ENCODE measurements around the gene FUT7.
A peak's percentile ranks its signal among the peaks of the same experiment; 100 is the strongest.

Gene FUT7

DNA sequence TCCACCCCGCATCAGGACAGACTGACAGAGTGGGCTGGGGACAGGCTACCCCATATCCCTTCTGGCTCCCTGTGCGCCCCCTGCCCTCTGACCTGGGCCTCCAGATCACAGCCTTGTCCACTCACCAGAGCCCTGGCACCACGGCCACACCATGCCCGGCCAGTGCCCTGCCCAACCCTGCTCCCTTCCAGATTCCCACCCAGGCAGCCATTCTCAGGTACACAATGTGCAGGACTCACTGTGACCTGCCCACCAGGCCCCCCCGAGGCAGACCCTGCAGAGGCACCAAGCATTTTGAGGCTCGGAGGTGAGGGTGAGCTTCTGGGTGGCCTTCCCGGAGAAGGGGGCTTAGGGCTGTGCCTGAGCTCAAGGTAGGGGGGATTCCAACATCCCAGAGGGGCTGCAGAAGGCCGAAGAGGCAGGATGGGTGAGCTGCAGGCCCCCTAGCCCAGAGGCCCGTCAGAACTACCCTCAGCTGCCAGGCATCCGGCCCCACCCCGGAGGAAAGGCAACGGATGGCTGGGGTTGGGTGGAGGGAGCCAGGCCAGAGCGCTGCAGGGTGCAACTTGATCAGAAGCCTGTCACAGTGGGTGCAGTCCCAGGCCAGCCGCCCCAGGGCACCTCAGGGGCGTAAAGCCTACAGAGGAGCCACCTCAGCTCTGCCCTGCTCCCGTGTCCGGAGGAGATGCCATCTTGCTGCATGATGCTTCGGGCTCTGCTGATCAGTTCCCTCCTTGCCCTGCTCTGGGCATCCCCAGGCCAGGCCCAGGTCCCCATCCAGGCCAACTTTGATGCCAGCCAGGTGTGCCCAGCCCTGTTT lies 49.4 kb downstream of the FUT7 start, which contains the start of gene LCNL1:
LCNL1 (plus strand) TSS at position 762 of the 820 bp plus-strand sequence. CDS start 594 bp downstream, outside the sequence.
- DNase-seq: peak in 1 of 2 donors; percentile 67

DNA sequence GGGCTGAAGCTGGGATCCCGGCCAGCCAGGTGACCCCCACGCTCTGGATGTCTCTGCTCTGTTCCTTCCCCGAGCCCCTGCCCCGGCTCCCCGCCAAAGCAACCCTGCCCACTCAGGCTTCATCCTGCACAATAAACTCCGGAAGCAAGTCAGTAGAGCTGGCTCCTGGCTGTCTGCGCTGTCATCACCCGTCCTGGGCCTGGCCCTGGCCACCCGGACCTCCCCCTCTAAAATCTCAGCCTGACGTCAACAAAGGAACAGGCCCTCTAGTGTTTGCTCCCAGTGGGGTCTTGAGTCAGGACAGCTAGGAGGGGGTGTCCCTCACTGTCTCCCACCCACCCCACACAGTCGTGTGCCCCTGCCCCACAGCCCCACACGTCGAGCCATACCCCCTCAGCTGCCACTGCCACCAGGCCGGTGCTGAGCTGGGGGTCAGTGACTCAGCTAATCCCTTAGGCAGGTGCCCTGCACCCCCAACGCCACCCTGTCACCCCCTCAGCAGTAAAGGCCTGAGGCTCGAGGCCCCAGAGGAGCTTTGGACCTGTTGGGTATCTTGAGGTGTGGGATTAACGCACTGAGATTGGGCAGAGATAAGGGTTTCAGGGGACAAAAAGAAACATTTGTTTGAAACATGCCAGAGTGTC lies 50.2 kb downstream of the FUT7 start:
- peak; percentile 52 to 69 for DNase-seq

DNA sequence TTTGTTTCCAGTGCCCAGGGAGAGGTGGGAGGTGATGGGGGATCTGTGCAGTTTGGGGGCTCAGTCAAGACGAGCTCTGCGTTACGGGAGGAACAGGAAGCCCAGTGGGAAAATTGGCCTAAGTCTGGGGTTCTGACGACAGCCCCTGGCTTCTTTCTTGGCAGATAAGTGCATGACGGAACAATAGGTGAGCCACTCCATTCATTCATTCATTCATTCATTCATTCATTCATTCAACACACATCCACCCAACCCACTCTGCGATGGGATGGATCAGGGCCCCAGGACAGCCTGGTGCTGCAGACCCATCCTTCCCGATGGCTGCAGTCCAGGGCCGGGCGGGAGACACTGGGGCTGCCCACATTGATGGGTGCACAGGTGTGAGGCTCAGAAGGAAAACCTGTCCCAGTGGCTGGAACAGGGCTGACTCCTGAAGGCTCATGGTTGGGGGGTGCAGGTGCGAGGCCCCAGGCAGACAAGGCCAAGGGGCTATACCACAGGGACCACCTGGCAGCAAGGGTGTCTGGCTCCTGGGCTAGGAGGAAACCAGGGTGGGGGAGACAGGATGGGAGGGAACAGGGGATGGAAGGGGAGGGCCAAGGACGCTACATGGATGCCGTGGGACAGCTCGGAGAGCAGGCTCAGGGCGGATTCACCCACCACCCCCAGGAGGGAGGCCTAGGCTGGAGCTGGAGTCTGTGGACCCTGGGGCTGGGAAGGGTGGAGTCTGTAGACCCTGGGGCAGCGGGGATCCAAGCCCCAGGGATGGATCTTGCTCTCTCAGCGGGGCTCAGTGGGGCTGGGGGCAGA lies 51.0 kb downstream of the FUT7 start:
- no peak for DNase-seq

Measured in hippocampal formation (tissue), 2 donors.